GM10266 (cell line): Measurements from ENCODE around the gene ANKRD11.

ENCODE experiments used
- DNase-seq: peaks from one replicate; pipeline ENCODE4 v3.0.0; 2012; ENCODE audit errors: extremely low spot score
- TF ChIP-seq, protein P1 (sequence below): IDR thresholded peaks from 2 replicates; pipeline ENCODE4 v1.5.1; 2012; ENCODE audit warnings: mild to moderate bottlenecking, low read depth; ENCODE audit not compliant: control insufficient read depth, insufficient read depth; ENCODE audit errors: missing control alignments

Gene ANKRD11

GRCh38 chr16:89531821-89532526, 41.6 kb upstream of the ANKRD11 start:
- TF ChIP-seq, protein P1, sequence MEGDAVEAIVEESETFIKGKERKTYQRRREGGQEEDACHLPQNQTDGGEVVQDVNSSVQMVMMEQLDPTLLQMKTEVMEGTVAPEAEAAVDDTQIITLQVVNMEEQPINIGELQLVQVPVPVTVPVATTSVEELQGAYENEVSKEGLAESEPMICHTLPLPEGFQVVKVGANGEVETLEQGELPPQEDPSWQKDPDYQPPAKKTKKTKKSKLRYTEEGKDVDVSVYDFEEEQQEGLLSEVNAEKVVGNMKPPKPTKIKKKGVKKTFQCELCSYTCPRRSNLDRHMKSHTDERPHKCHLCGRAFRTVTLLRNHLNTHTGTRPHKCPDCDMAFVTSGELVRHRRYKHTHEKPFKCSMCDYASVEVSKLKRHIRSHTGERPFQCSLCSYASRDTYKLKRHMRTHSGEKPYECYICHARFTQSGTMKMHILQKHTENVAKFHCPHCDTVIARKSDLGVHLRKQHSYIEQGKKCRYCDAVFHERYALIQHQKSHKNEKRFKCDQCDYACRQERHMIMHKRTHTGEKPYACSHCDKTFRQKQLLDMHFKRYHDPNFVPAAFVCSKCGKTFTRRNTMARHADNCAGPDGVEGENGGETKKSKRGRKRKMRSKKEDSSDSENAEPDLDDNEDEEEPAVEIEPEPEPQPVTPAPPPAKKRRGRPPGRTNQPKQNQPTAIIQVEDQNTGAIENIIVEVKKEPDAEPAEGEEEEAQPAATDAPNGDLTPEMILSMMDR: no peak
- no peak for DNase-seq

GRCh38 chr16:89530401-89531381, 40.3 kb upstream of the ANKRD11 start:
- TF ChIP-seq, protein P1: no peak

DNA sequence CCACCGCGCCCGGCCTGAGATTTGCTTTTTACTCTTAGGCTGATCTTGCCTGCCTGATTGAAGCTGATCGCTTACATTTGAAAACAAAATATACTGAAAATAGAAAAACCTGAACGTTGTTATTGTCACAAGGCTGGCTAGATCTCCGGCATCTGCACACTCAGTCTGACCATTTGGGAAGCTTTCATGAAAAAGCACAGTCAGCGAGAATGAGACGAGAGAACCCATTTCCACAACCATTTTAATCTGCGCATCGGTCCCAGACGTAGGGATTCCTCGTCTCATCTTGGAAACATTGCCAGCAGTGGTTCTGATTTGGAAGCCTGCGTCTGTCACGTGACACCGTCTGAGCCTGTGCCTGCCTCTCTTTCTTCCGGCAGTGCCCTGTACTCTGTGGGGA, 38.7 kb upstream of the ANKRD11 start:
- TF ChIP-seq, protein P1: no peak
- no peak for DNase-seq

More at GRCh38 chr16:89530401-89531381, 40.3 kb upstream of the ANKRD11 start:
- DNase-seq: no peak

- TF ChIP-seq, protein P1: peak; percentile 21
- DNase-seq: peak; percentile 71
These were observed 35.0 kb upstream of the ANKRD11 start for GRCh38 chr16:89525146-89525913.

- TF ChIP-seq, protein P1: no peak
- no peak for DNase-seq
These were observed 33.5 kb upstream of the ANKRD11 start for GRCh38 chr16:89523680-89524344.

- TF ChIP-seq, protein P1: no peak
- no peak for DNase-seq
These were observed 31.9 kb upstream of the ANKRD11 start for GRCh38 chr16:89522287-89522686.
